AG10803 (cell line): ENCODE results near the gene FGD4.

Experiments
- DNase-seq: peaks from one replicate; pipeline ENCODE4 v3.0.0; 2010; ENCODE audit warnings: low read depth
- H3K4me3 ChIP-seq: 2 replicates; pipeline ENCODE4 v1.5.1; 2011; ENCODE audit warnings: mild to moderate bottlenecking, low read length, control low read depth
- TF ChIP-seq, protein P1 (sequence below): conservative IDR thresholded peaks from 2 replicates; pipeline ENCODE4 v1.5.1; 2011; ENCODE audit warnings: mild to moderate bottlenecking, low read length, control low read depth, inconsistent platforms

Gene FGD4

DNA sequence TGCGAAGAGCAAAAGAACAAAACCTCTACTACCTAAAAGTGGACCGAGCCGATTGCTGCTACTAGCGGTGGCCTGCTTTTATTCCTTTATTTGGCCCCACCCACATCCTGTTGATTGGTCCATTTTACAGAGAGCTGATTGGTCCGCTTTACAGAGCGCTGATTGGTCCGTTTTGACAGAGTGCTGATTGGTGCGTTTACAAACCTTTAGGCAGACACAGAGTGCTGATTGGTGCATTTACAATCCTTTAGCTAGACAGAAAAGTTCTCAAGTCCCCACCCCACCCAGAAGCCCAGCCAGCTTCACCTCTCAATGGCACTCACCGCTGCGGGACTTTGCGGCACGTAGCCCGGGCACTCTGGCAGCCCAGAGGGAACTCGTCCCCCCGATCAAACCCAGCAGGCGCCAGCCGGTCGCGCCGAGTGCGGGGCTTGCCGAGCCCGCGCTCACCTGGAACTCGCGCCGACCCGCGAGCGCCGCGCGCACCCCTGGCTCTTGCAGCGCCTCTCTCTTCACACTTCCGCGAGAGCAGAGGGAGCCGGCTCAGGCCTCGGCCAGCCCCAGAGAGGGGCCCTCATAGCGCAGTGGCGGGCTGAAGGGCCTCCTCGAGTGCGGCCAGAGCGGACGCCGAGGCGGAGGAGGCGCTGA is 8.7 kb upstream of the FGD4 start:
- DNase-seq = no peak
- TF ChIP-seq, protein P1, sequence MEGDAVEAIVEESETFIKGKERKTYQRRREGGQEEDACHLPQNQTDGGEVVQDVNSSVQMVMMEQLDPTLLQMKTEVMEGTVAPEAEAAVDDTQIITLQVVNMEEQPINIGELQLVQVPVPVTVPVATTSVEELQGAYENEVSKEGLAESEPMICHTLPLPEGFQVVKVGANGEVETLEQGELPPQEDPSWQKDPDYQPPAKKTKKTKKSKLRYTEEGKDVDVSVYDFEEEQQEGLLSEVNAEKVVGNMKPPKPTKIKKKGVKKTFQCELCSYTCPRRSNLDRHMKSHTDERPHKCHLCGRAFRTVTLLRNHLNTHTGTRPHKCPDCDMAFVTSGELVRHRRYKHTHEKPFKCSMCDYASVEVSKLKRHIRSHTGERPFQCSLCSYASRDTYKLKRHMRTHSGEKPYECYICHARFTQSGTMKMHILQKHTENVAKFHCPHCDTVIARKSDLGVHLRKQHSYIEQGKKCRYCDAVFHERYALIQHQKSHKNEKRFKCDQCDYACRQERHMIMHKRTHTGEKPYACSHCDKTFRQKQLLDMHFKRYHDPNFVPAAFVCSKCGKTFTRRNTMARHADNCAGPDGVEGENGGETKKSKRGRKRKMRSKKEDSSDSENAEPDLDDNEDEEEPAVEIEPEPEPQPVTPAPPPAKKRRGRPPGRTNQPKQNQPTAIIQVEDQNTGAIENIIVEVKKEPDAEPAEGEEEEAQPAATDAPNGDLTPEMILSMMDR = no peak
- peak overlapping the region; percentile 26; the same call in 1 of the 2 replicates for H3K4me3 ChIP-seq

DNA sequence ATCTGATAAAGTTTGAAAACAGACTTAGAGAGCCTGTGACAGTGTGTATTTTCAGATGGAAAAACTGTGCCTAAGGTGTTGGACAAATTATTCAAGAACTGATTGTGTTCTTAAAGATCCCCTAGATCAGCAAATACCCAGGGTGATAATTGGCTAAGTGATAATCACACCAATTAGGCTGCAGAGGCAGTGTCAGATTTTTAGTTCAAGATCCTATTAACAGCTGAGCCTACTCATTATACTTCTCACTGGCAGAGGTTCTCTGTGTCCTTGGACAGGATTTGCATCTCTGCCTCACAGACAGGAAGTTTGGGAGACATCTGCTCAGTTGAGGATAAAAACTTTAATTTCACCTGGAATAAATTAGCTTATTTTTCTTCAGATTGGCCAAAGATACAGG is 4.3 kb upstream of the FGD4 start:
- TF ChIP-seq, protein P1 = no peak
- no peak for DNase-seq
- H3K4me3 ChIP-seq = no peak overlapping the region

DNA sequence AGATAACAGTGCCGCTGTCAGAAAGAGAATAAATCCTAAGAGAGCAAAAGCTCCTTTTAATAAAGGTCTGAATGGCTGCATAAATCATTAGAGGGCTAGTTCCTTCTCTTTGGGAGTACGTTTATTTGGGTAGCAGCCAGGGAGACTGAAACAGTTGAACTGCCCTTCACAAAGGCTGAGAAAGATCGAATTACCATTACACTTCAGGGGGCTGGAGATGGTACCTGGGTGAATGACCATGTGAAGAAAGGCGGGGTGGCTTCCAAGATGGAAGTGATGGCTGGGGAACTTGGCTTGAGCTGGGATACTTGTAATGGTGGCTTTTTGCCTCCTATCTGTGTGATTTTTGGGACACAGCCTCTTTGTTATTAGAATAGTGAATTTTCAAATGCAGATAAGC is 1.7 kb upstream of the FGD4 start:
- TF ChIP-seq, protein P1 = no peak
- no peak overlapping the region for H3K4me3 ChIP-seq
- DNase-seq = no peak

DNA sequence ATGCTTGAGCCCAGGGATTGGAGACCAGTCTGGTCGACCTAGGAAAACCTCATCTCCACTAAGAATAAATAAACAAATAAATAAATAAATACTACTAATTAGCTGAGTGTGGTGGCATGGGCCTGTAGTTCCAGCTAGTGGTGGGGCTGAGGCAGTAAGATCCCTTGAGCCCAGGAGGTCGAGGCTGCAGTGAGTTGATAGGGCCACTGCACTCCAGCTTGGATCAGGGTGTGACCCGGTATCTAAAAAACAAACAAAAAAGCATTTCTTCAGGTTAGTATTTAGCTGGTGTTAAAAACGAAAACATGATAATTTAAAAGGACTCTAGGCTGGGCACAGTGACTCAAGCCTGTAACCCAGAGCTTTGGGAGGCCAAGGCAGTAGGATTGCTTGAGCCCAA is 1.2 kb upstream of the FGD4 start:
- H3K4me3 ChIP-seq = no peak overlapping the region
- no peak for DNase-seq
- TF ChIP-seq, protein P1 = no peak

DNA sequence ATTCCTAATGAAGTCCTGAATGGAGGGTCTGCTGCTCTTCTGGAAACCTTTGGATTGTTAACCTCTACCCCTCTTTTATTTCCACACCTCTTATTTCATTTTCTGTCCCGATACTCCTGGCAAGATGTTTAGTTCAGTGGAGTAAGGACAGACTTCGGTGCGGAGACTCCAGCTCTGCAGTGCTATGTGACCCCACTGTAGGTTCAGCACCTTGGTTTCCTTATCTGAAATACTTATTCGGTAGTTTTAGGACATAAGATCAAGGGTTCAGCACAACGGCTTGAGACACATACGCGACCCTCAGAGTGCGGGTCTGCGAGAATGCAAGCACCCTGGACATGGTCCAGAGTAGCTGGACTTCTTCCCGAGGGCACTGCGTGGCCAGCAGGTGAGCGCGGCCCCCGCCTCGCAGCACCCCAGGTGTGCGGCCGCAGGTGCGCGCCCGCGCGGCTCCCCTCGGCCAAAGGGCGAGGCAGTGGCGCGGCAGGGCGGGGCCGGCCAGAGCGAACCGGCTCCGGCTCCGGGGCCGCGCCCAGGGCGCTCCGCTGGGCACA is 465 bp upstream of the FGD4 start:
- DNase-seq = no peak
- H3K4me3 ChIP-seq = peak overlapping the region; percentile 23
- TF ChIP-seq, protein P1 = no peak

DNA sequence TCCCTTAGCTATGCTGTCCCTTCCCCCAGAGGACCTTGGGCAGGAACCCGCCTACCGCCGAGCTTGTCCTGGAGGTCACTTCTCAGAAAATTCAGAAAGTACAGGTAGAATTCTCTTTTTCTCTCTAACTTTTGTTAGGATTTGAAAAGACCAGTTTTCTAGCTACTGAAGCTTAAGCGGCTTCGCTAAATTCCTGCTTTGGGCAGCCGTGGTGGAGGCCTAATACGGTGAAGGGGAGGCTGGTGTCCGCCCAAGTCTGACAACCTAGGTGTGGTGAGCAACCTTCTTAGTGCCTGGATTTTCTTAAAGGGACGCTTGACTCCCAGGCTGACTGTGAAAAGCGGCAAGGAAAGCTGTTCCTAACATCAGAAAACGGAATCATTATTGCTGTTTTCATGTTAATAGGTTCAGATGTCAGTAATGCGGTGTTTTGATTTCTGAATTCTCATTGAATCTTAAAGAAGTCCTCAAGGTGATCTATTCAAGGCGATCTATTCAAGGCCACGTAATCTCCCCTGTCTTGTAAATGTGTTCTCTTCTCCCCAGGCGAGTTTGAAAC is 835 bp downstream of the FGD4 start:
- TF ChIP-seq, protein P1 = no peak
- H3K4me3 ChIP-seq = peak overlapping the region; percentile 61; the same call in 1 of the 2 replicates
- no peak for DNase-seq

DNA sequence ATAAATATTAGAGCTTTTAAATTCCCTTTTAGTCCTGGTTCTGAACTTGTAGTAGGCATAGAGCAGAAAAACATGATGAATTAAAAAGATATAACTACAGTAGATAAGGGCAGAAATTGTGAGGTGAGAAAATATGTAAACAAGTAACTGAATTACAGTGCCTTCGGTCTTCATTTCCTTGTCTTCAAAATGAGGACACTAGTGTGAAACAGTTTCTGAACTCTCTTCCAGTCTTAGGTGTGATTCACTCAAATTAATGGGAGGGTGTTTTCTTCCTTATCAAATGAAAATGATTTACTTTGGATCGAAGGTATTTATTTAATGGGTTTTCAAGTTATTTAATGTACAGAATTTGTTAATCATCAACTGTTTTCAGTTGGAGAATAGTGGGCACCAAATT is 1.5 kb downstream of the FGD4 start:
- DNase-seq = no peak
- TF ChIP-seq, protein P1 = no peak
- H3K4me3 ChIP-seq = no peak overlapping the region
